T47D (cell line): Measurements from ENCODE around the gene DSCAM.

Source experiments
- DNase-seq, 2 experiments: peaks; one replicate each; pipeline versions ENCODE4 v3.0.0 to v3.0.0-alpha.2; 2011 to 2012; ENCODE audit warnings: low read depth in 1 of 2, low spot score in 1 of 2
- JUND ChIP-seq: IDR thresholded peaks from 2 replicates; pipeline ENCODE4 v1.6.1; 2012; ENCODE audit warnings: low read depth
- in situ Hi-C: cut with HindIII; loops from 2 replicates; pipeline ENCODE4 v1.10.0; 2016; ENCODE audit warnings: low sequenced_read_pairs, low pct_unique_long_range_greater_than_20kb

Gene DSCAM

DNA sequence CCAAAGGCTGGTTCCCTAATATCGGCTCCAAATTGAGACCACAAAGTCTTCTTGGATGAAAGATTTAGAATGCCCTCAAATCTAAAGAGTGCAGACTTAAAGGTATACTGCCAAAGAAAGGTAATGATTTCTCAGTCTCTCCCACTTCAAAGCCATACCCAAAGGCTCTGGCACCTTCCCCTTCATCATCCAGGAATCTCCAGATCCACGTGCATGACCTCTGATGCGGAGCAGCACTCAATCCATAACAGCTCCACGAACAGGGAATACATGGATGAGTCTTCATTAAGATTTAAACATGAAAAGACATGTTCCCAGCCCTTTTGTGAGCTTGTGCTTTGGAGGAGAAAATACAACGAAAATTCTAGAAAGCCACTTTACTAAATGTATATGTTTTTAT lies 453.9 kb downstream of the DSCAM start:
- in situ Hi-C loops, result no loop called here
- DNase-seq, result no peak
- no peak for TF ChIP-seq JUND

- in situ Hi-C loops, result no loop called here
- TF ChIP-seq JUND, result no peak
- DNase-seq, result peak in 1 of 2 experiments; percentile 28
Measured at GRCh38 chr21:40388046-40388445, 458.9 kb downstream of the DSCAM start.

DNA sequence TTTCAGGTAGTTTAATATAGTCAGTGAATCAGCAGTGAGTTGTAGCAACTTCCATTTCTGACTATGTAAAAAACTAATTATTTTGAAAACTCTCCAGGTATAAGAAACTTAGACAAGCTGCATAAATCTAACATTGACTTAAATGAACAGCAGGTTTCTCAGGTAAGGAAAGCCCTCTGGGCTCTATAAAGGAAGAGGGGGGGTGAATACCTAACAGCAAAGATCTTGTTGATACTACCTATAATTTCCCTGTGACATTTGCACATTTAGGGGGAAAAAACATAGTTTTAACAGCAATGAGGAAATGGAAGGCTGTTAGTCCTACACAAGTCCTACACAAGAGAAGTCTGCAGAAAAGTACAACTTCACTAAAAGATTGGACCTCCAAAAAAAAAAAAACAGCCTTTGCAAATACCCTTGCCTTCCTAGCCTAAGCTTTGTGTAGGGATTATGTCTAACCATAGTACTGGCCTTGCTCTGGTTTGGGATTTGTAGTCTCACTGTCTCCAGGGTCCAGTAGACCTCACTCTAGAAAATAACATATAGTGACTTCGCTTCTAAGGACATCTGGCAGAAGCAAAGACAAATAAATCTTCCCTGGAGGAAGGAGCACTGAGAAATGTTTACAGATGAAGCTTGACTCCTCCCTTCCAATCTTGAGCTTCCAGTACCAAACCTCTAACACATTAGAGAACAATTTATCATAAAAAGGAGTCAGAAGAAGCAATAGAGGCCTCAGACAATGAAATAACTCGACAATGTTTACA lies 459.8 kb downstream of the DSCAM start:
- TF ChIP-seq JUND, result peak; percentile 76
- in situ Hi-C loops, result no loop called here
- peak in 1 of 2 experiments; percentile 86 for DNase-seq

DNA sequence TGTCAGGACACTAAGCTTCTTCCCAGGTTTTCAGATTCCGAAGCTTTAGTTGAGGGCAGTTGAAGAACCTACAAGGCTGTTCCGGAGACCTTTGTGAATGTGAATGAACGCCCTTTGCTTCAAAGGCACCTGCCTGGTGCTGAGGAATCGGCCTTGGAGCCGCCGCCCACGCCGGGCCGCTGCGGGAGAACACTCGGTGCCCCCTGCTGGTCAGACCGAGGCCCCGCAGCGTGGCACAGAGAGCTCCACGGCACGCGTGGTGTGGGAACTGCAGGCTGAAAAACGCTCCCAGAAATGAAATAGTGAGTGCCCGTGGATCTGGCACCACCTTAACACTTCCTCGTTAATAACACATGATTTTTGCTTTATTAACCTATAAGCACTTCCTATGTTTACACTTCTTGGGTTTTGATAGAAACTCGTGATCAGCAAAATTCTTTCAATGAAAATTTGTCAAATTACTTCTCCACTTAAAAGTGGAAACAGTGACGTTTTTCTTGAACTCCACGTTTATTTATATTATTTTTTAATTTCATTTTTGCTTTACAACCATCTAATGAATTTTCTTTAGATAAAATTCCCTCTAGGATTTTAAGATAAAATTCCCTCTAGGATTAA lies 460.6 kb downstream of the DSCAM start:
- DNase-seq, result peak in 1 of 2 experiments; percentile 93
- in situ Hi-C loops, result no loop called here
- no peak for TF ChIP-seq JUND

- in situ Hi-C loops, result no loop called here
- peak; percentile 74 for TF ChIP-seq JUND
Measured at GRCh38 chr21:40385883-40386282, 461.1 kb downstream of the DSCAM start.

DNA sequence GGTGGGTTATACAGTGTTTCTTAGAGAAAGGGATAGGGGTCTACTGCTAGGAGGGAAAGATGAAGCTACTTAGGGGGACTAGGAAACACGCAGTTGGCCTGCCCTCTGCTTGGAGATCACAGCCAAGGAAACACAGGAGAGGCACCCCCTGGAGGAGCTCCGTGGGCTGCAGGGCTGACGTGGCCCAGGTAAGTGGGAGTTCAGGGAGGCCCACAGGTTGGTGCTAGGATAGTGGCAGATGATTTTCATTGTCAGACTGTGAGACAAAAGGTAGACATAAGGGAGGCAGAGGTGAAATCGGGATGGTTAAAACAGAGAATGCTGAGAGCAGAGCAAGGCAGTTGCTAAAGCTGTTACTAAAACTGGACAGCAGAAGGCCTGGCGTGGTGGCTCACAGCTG lies 463.0 kb downstream of the DSCAM start:
- peak in 1 of 2 experiments; percentile 64 for DNase-seq
- in situ Hi-C loops, result no loop called here
- no peak for TF ChIP-seq JUND

More at GRCh38 chr21:40385883-40386282, 461.1 kb downstream of the DSCAM start:
- DNase-seq, result peak in 1 of 2 experiments; percentile 80

DNA sequence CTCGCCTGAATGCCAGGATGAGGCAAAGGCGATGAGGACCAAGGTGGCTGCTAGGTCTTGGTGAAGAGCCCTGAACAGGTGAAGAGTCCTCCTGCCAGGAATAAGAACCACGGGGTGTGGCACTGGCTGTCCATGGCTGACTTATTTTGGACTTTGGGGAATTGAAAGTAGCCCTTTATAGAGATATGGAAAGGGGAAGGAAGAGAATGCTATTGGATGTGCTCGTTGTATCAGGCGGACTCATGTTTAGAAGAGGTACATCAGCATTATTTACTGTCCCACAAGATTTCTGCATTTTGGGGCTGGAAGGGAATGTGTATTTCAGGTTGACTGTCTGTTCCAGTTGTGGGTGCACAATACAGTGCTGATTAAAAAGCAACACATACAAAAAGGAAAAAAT lies 465.8 kb downstream of the DSCAM start:
- DNase-seq, result peak in 1 of 2 experiments; percentile 34
- in situ Hi-C loops, result no loop called here
- no peak for TF ChIP-seq JUND

DNA sequence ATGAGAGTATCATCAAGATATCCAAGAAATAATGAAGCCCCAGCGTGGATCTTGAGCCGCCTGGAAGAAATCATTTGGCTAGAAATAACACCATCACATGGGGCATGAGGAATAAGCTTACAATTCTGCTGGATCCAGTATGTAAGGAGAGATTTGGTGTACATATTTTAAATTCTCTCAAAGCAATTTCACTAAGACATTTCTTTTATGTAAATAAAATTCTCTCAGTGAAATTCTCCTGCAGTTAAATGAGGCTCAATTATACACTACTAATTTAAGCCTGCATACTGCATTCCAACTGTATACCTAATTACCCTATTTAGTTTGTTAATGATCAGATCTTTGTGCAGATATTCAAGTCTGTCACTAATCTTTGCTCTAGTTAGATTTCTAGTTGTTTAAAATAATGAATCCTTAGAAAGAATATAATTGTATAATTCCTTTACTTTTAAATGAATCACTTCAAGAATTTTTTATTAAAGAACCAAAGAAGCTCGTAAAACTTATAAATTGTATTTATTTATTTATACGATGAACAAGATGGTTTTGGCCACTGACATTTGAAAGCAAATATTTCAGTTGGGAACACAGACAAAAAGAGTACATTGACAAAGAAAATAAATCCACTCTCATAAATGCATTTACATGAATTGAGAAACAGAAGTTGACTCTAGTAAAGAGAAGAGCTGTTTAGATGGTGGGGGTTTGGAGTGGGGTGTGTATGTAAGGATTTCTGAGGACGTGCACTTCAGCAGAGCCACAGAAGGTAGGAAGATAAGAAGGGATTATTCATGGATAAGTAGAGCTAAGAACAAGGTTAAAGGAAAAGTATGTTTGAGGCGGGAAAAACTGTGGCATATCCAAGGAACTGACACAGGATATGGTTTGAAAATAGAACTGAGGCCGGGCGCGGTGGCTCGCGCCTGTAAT lies 466.8 kb downstream of the DSCAM start:
- DNase-seq, result peak; percentile 21 to 92
- peak; percentile 63 for TF ChIP-seq JUND
- in situ Hi-C loops, result no loop called here

GRCh38 chr21:40377135-40377534 lies 469.8 kb downstream of the DSCAM start:
- in situ Hi-C loops, result no loop called here
- no peak for TF ChIP-seq JUND
- no peak for DNase-seq

- in situ Hi-C loops, result no loop called here
- DNase-seq, result no peak
- TF ChIP-seq JUND, result no peak
Measured at GRCh38 chr21:40373761-40374160, 473.2 kb downstream of the DSCAM start.

- no peak for TF ChIP-seq JUND
- DNase-seq, result no peak
- in situ Hi-C loops, result no loop called here
Measured at GRCh38 chr21:40372506-40372905, 474.5 kb downstream of the DSCAM start.

GRCh38 chr21:40371329-40371728 lies 475.6 kb downstream of the DSCAM start:
- TF ChIP-seq JUND, result no peak
- DNase-seq, result no peak
- in situ Hi-C loops, result no loop called here
